K562 (cell line): ENCODE data around the gene C6orf62. TPM values are rescaled to one million over a fixed set of nuclear protein-coding genes. Genes with fewer than 3 reads are reported as not detected.

Experiments used
- ATAC-seq: fragments of 200-7000 bp; cut with Tn5 transposase; 3 replicates; pipeline ENCODE4 v1.9.1; 2020; ENCODE audit warnings: moderate library complexity
- BruUV-seq: library from RNA; stranded (reverse); fragments of 400-500 nt; replicated peaks from 2 replicates; lab custom pipeline; 2021; lab: Mats Ljungman, UMichigan
- CTCF ChIA-PET: fragments of 300-600 bp; formaldehyde crosslinking; extraction: SDS; loops from one replicate; lab custom pipeline; 2021; ENCODE audit warnings: low intra/inter-chr PET ratio; lab: Yijun Ruan, JAX
- POLR2A ChIA-PET: fragments of 300-600, 350-650 bp; sonication (Branson Sonifier 250); formaldehyde crosslinking; extraction: SDS; loops from one replicate; lab custom pipeline; 2021; ENCODE audit warnings: antibody characterized with exemption, inconsistent platforms; lab: Yijun Ruan, JAX
- DNase-seq, 4 experiments: peaks; one replicate each; pipeline versions ENCODE4 v3.0.0 to v3.0.0-alpha.2; 2011 to 2018; ENCODE audit warnings: low spot score in 3 of 4, mixed read lengths in 3 of 4; ENCODE audit errors: extremely low read depth in 1 of 4
- FAIRE-seq: peaks from 2 replicates; lab custom pipeline; 2011; peaks lifted over from hg19 to GRCh38; lab: Jason Lieb, UNC
- H2AFZ ChIP-seq: 2 replicates; pipeline ENCODE4 v1.6.0; 2011; ENCODE audit warnings: low read depth, low read length, control low read depth, inconsistent platforms
- H3K27ac ChIP-seq: fragments of 200-600 bp; 3 replicates; pipeline ENCODE4 v1.8.0; 2011; ENCODE audit warnings: low read depth, mild to moderate bottlenecking, control low read depth, inconsistent platforms, low read length, moderate library complexity, mixed read lengths; ENCODE audit errors: extremely low read depth
- H3K27me3 ChIP-seq, 2 experiments: fragments of 300-600 bp in 1 of 2; 2 replicates in 1 of 2; 3 replicates in 1 of 2; pipeline versions ENCODE4 v1.6.0 to v1.8.0; 2011; ENCODE audit warnings: inconsistent platforms in 2 of 2, low read length in 2 of 2, mild to moderate bottlenecking in 1 of 2, mixed read lengths in 1 of 2, moderate library complexity in 1 of 2; ENCODE audit not compliant: control insufficient read depth in 2 of 2, insufficient read depth in 2 of 2
- H3K36me3 ChIP-seq: fragments of 300-600 bp; 3 replicates; pipeline ENCODE4 v1.8.0; 2011; ENCODE audit warnings: mild to moderate bottlenecking, low read length, inconsistent platforms; ENCODE audit not compliant: control insufficient read depth, insufficient read depth
- H3K4me1 ChIP-seq, 2 experiments: fragments of 200-600 bp in 1 of 2; replicated peaks in 1 of 2; 2 replicates in 1 of 2; 3 replicates in 1 of 2; pipeline versions ENCODE4 v1.5.1 to v1.8.0; 2011; ENCODE audit warnings: inconsistent platforms in 2 of 2, low read length in 2 of 2, mild to moderate bottlenecking in 1 of 2, mixed read lengths in 1 of 2, moderate library complexity in 1 of 2; ENCODE audit not compliant: control insufficient read depth in 2 of 2, insufficient read depth in 2 of 2
- H3K4me2 ChIP-seq: 2 replicates; pipeline ENCODE4 v1.6.1; 2011; ENCODE audit warnings: low read length, control low read depth, inconsistent platforms, mixed read lengths; ENCODE audit not compliant: insufficient read depth
- H3K4me3 ChIP-seq: fragments of 200-600 bp; sonication (generic), shearing (Covaris generic); 2 replicates; pipeline ENCODE4 v1.5.1; 2016; ENCODE audit warnings: control low read depth, inconsistent platforms
- H3K79me2 ChIP-seq: fragments of 200-600 bp; 3 replicates; pipeline ENCODE4 v1.8.0; 2011; ENCODE audit warnings: low read length, inconsistent platforms; ENCODE audit not compliant: control insufficient read depth, insufficient read depth
- H3K9ac ChIP-seq, 2 experiments: 2 replicates each; pipeline versions ENCODE4 v1.6.0 to v1.6.1; 2011; ENCODE audit warnings: low read depth in 2 of 2, low read length in 2 of 2, control low read depth in 1 of 2, inconsistent platforms in 1 of 2, mild to moderate bottlenecking in 1 of 2, mixed read lengths in 1 of 2; ENCODE audit not compliant: insufficient read depth in 1 of 2
- H3K9me1 ChIP-seq: one replicate; pipeline ENCODE4 v1.6.0; 2011; ENCODE audit warnings: inconsistent platforms, mild to moderate bottlenecking, low read length, moderate library complexity; ENCODE audit not compliant: control insufficient read depth, insufficient read depth
- H3K9me3 ChIP-seq: replicated peaks from 2 replicates; pipeline ENCODE4 v1.5.1; 2011; ENCODE audit warnings: low read depth, low read length, inconsistent platforms; ENCODE audit not compliant: control insufficient read depth, insufficient read depth
- H4K20me1 ChIP-seq: replicated peaks from 2 replicates; pipeline ENCODE4 v1.6.1; 2011; ENCODE audit warnings: low read length, inconsistent platforms, mixed read lengths; ENCODE audit not compliant: control insufficient read depth, insufficient read depth
- HDAC6 ChIP-seq: IDR thresholded peaks from 2 replicates; pipeline ENCODE4 v1.6.1; 2012; ENCODE audit warnings: low read depth, mild to moderate bottlenecking, control low read depth, inconsistent platforms, low read length, moderate library complexity
- HDGF ChIP-seq: fragments of 450-650 bp; IDR thresholded peaks from 2 replicates; pipeline ENCODE4 v1.6.1; 2016
- NFIX ChIP-seq: fragments of 250-450 bp; sonication (Bioruptor Pico); IDR thresholded peaks from 2 replicates; pipeline ENCODE4 v1.4.0; 2020; ENCODE audit warnings: low read depth, mild to moderate bottlenecking, moderate library complexity
- NR1H2 ChIP-seq: sonication (generic); formaldehyde crosslinking; IDR thresholded peaks from 2 replicates; pipeline ENCODE4 v1.4.0; 2020; ENCODE audit warnings: mild to moderate bottlenecking, missing genetic modification reagents
- SP1 ChIP-seq: sonication (generic); formaldehyde crosslinking; IDR thresholded peaks from 2 replicates; pipeline ENCODE4 v1.8.1; 2022; ENCODE audit warnings: mild to moderate bottlenecking, missing genetic modification reagents
- SP2 ChIP-seq: IDR thresholded peaks from 2 replicates; pipeline ENCODE4 v1.6.1; 2011; ENCODE audit warnings: mild to moderate bottlenecking, low read depth, low read length, moderate library complexity; ENCODE audit not compliant: poor library complexity, severe bottlenecking; ENCODE audit errors: extremely low read depth
- TFE3 ChIP-seq: fragments of 450-650 bp; formaldehyde crosslinking; IDR thresholded peaks from 2 replicates; pipeline ENCODE4 v1.4.0; 2020; ENCODE audit warnings: mild to moderate bottlenecking, mixed read lengths
- ZNF143 ChIP-seq: sonication (generic); formaldehyde crosslinking; IDR thresholded peaks from 2 replicates; pipeline ENCODE4 v1.9.0; 2022; ENCODE audit warnings: mild to moderate bottlenecking, missing genetic modification reagents
- ZNF184 ChIP-seq: sonication (generic); formaldehyde crosslinking; IDR thresholded peaks from 2 replicates; pipeline ENCODE4 v1.5.0; 2020; ENCODE audit warnings: missing genetic modification reagents
- ZNF57 ChIP-seq: fragments of 450-650 bp; formaldehyde crosslinking; IDR thresholded peaks from 2 replicates; pipeline ENCODE4 v1.4.0; 2020; ENCODE audit warnings: mild to moderate bottlenecking, moderate library complexity
- whole genome bisulfite sequencing: fragments of 100-300 bp; shearing (Covaris generic); methylation state at CpG from one replicate; pipeline ENCODE4 v1.1.6; 2016; ENCODE audit warnings: low coverage, mixed read lengths; ENCODE audit not compliant: insufficient coverage; ENCODE audit errors: missing lambda C conversion rate; 5-methylcytosine and 5-hydroxymethylcytosine counted together
- in situ Hi-C: fragments of 300-500 bp; cut with MboI; formaldehyde crosslinking; loops from 4 replicates; pipeline ENCODE4 v1.15.0; 2018; ENCODE audit warnings: inconsistent platforms, mixed read lengths
- intact Hi-C: fragments of 100-400 bp; cut with micrococcal nuclease; formaldehyde crosslinking; loops from 2 replicates; pipeline ENCODE4 v1.14.2; 2022
- polyA plus RNA-seq, 8 experiments: library from polyadenylated mRNA; depleted of rRNA in 4 of 8; stranded (reverse) in 5 of 8; unstranded in 3 of 8; fragments of >200 nt; fragmentation: Nextera tagmentation in 2 of 8; fragmentation: Illumina TruSeq in 1 of 8; extraction: Ambion mirVana in 2 of 8; extraction: Trizol in 1 of 8; gene quantifications; 2 replicates each; pipeline versions ENCODE4 v1.2.1 to v1.2.3, GENCODE V29; 2011 to 2014; ENCODE audit warnings: inconsistent platforms in 1 of 8, missing spikeins in 1 of 8
- total RNA-seq, 7 experiments: library from RNA; depleted of rRNA in 6 of 7; stranded (reverse); fragments of >200 nt in 6 of 7; fragmentation: Illumina TruSeq in 2 of 7; extraction: Trizol in 2 of 7; gene quantifications; 2 replicates each; pipeline versions ENCODE4 v1.2.1 to v1.2.3, GENCODE V29; 2011 to 2021; ENCODE audit warnings: low replicate concordance in 1 of 7
- TF ChIP-seq, protein P1 (sequence below): fragments of 250-450 bp; sonication (Bioruptor Pico); IDR thresholded peaks from 2 replicates; pipeline ENCODE4 v1.4.0; 2020; ENCODE audit warnings: borderline replicate concordance
- TF ChIP-seq, protein P2 (sequence below): fragments of 250-450 bp; sonication (Bioruptor Pico); IDR thresholded peaks from 2 replicates; pipeline ENCODE4 v1.8.0; 2021; ENCODE audit warnings: moderate library complexity, mild to moderate bottlenecking, inconsistent platforms
- TF ChIP-seq, protein P3 (sequence below): fragments of 250-450 bp; sonication (Bioruptor Pico); IDR thresholded peaks from 2 replicates; pipeline ENCODE4 v1.4.0; 2020; ENCODE audit warnings: mild to moderate bottlenecking, moderate library complexity, borderline replicate concordance

The C6orf62 gene
- total and polyA plus RNA-seq, 9 of the 15 experiments (the other 6 are each of a cell fraction or from before 2014, with no cell fraction given) = 48.5 to 579 (median 111) TPM

- FAIRE-seq (no peak), ATAC-seq (0 out of 3 replicates have a peak, but pooled peaks have one; percentile 30), DNase-seq (no peak)
- Histone ChIP-seq H3K27me3 (no peaks in the 10 kb centered on the region), H3K27ac (no peak overlapping the region), H3K9me3 (no peaks in the 10 kb centered on the region), H3K79me2 (no peaks in the 10 kb centered on the region), H2AFZ (no peak overlapping the region), H3K4me2 (no peak overlapping the region), H3K4me1 (no peaks in the 10 kb centered on the region), H3K4me3 (no peak overlapping the region), H3K36me3 (peaks cover 5% of the 10 kb centered on the region; the same call in 2 of the 3 replicates), H3K9ac (no peak overlapping the region), H3K9me1 (no peaks in the 10 kb centered on the region), H4K20me1 (no peaks in the 10 kb centered on the region)
- ChIA-PET POLR2A (interaction anchor here (0.6 to 1.2 kb wide), 5 partner anchors 9 to 1330 kb away, joined by 3 to 4 read pairs (median 3); no protein-coding TSS in a partner anchor), CTCF (interaction anchor here (3.5 kb wide), 1 partner anchor 111 kb away, joined by 67 read pairs; no protein-coding TSS in a partner anchor)
- BruUV-seq = no TSS peak
- intact Hi-C loops (no loop called here), in situ Hi-C loops (no loop called here)
- 82% methylated on average over 2 of the region's 2 CpGs for WGBS
- TF ChIP-seq ZNF57 (no peak), ZNF184 (CRISPR knock-in tag) (no peak), SP1 (CRISPR knock-in tag) (no peak), HDAC6 (no peak), NFIX (CRISPR knock-in tag) (no peak), NR1H2 (CRISPR knock-in tag) (no peak), TFE3 (CRISPR knock-in tag) (no peak), SP2 (no peak), ZNF143 (CRISPR knock-in tag) (no peak), HDGF (no peak)
- TF ChIP-seq, protein P1, sequence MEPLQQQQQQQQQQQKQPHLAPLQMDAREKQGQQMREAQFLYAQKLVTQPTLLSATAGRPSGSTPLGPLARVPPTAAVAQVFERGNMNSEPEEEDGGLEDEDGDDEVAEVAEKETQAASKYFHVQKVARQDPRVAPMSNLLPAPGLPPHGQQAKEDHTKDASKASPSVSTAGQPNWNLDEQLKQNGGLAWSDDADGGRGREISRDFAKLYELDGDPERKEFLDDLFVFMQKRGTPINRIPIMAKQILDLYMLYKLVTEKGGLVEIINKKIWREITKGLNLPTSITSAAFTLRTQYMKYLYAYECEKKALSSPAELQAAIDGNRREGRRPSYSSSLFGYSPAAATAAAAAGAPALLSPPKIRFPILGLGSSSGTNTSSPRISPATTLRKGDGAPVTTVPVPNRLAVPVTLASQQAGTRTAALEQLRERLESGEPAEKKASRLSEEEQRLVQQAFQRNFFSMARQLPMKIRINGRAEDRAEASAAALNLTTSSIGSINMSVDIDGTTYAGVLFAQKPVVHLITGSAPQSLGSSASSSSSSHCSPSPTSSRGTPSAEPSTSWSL (CRISPR knock-in tag) = no peak
- TF ChIP-seq, protein P2, sequence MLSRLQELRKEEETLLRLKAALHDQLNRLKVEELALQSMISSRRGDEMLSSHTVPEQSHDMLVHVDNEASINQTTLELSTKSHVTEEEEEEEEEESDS (CRISPR knock-in tag) = no peak
- TF ChIP-seq, protein P3, sequence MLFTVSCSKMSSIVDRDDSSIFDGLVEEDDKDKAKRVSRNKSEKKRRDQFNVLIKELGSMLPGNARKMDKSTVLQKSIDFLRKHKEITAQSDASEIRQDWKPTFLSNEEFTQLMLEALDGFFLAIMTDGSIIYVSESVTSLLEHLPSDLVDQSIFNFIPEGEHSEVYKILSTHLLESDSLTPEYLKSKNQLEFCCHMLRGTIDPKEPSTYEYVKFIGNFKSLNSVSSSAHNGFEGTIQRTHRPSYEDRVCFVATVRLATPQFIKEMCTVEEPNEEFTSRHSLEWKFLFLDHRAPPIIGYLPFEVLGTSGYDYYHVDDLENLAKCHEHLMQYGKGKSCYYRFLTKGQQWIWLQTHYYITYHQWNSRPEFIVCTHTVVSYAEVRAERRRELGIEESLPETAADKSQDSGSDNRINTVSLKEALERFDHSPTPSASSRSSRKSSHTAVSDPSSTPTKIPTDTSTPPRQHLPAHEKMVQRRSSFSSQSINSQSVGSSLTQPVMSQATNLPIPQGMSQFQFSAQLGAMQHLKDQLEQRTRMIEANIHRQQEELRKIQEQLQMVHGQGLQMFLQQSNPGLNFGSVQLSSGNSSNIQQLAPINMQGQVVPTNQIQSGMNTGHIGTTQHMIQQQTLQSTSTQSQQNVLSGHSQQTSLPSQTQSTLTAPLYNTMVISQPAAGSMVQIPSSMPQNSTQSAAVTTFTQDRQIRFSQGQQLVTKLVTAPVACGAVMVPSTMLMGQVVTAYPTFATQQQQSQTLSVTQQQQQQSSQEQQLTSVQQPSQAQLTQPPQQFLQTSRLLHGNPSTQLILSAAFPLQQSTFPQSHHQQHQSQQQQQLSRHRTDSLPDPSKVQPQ (CRISPR knock-in tag) = no peak
Observed at GRCh38 chr6:24692848-24693592, 25.9 kb downstream of the C6orf62 start.
